SU-DHL-6 (cell line): ENCODE measurements around the gene KIF4B.

Experiments used
- H2AFZ ChIP-seq: fragments of 200-600 bp; sonication (generic); 2 replicates; pipeline ENCODE4 v1.6.1; 2014; ENCODE audit warnings: low read depth, mild to moderate bottlenecking, moderate library complexity, mixed read lengths, antibody characterized with exemption, low read length; ENCODE audit not compliant: severe bottlenecking
- H3F3A ChIP-seq: fragments of 200-600 bp; shearing (Covaris generic); 2 replicates; pipeline ENCODE4 v1.6.0; 2016; ENCODE audit warnings: antibody characterized with exemption, mild to moderate bottlenecking; ENCODE audit not compliant: insufficient read depth
- H3K27ac ChIP-seq: fragments of 200-600 bp; sonication (generic); 2 replicates; pipeline ENCODE4 v1.5.1; 2016; ENCODE audit warnings: low read depth, mild to moderate bottlenecking, low read length, moderate library complexity, mixed read lengths
- H3K27me3 ChIP-seq: fragments of 200-600 bp; sonication (generic), shearing (Covaris generic); 2 replicates; pipeline ENCODE4 v1.6.0; 2014; ENCODE audit warnings: mild to moderate bottlenecking, low read length
- H3K36me3 ChIP-seq: fragments of 200-600 bp; sonication (generic); 2 replicates; pipeline ENCODE4 v1.6.1; 2014; ENCODE audit warnings: mild to moderate bottlenecking, low read length, mixed read lengths
- H3K4me2 ChIP-seq: fragments of 300-600, 200-600 bp; shearing (Covaris generic), sonication (generic); 2 replicates; pipeline ENCODE4 v1.6.0; 2014; ENCODE audit warnings: low read length, low read depth, mild to moderate bottlenecking; ENCODE audit not compliant: poor library complexity, severe bottlenecking
- H3K4me3 ChIP-seq: fragments of 200-600 bp; sonication (generic); 2 replicates; pipeline ENCODE4 v1.5.1; 2014; ENCODE audit warnings: antibody characterized with exemption, low read length, mild to moderate bottlenecking, mixed read lengths; ENCODE audit not compliant: insufficient read depth, poor library complexity, severe bottlenecking
- H3K79me2 ChIP-seq: fragments of 200-600 bp; sonication (generic); 2 replicates; pipeline ENCODE4 v1.6.1; 2014; ENCODE audit warnings: mild to moderate bottlenecking, low read length, moderate library complexity; ENCODE audit not compliant: insufficient read depth
- H3K9ac ChIP-seq: fragments of 200-600 bp; sonication (generic); 2 replicates; pipeline ENCODE4 v1.7.0; 2014; ENCODE audit warnings: mild to moderate bottlenecking, low read length
- H3K9me2 ChIP-seq: fragments of 200-600 bp; sonication (generic); replicated peaks from 2 replicates; pipeline ENCODE4 v1.6.1; 2014; ENCODE audit warnings: low read length; ENCODE audit not compliant: insufficient read depth
- H3K9me3 ChIP-seq: fragments of 200-600 bp; sonication (generic); 2 replicates; pipeline ENCODE4 v1.6.1; 2014; ENCODE audit warnings: low read length, mixed read lengths; ENCODE audit not compliant: insufficient read depth
- H4K20me1 ChIP-seq: fragments of 200-600 bp; sonication (generic); 2 replicates; pipeline ENCODE4 v1.6.1; 2014; ENCODE audit warnings: low read depth, mild to moderate bottlenecking, antibody characterized with exemption, low read length, moderate library complexity, mixed read lengths
- EZH2phosphoT487 ChIP-seq: fragments of 200-600 bp; sonication (generic), shearing (Covaris generic); conservative IDR thresholded peaks from 2 replicates; pipeline ENCODE4 v1.6.1; 2018; ENCODE audit warnings: mild to moderate bottlenecking, antibody characterized with exemption, low read length, moderate library complexity, mixed read lengths
- TF ChIP-seq, protein P1 (sequence below): fragments of 200-600 bp; sonication (generic); IDR thresholded peaks from one replicate; pipeline ENCODE4 v1.5.1; 2017; ENCODE audit warnings: antibody characterized with exemption, mild to moderate bottlenecking, low read length, moderate library complexity; ENCODE audit not compliant: insufficient read depth, poor library complexity, severe bottlenecking

Gene KIF4B

GRCh38 chr5:155064580-155064979 is 51.0 kb downstream of the KIF4B start:
- Histone ChIP-seq H3K36me3 (no peaks in the 10 kb centered on the region), H3K27ac (no peak overlapping the region), H2AFZ (no peak overlapping the region), H3K9ac (no peak overlapping the region), H3K9me2 (no peaks in the 10 kb centered on the region), H4K20me1 (no peaks in the 10 kb centered on the region), H3K27me3 (no peaks in the 10 kb centered on the region), H3F3A (no peaks in the 10 kb centered on the region), H3K4me3 (no peak overlapping the region), H3K9me3 (no peaks in the 10 kb centered on the region), H3K4me2 (no peak overlapping the region), H3K79me2 (no peaks in the 10 kb centered on the region)
- no peak for TF ChIP-seq EZH2phosphoT487
- TF ChIP-seq, protein P1, sequence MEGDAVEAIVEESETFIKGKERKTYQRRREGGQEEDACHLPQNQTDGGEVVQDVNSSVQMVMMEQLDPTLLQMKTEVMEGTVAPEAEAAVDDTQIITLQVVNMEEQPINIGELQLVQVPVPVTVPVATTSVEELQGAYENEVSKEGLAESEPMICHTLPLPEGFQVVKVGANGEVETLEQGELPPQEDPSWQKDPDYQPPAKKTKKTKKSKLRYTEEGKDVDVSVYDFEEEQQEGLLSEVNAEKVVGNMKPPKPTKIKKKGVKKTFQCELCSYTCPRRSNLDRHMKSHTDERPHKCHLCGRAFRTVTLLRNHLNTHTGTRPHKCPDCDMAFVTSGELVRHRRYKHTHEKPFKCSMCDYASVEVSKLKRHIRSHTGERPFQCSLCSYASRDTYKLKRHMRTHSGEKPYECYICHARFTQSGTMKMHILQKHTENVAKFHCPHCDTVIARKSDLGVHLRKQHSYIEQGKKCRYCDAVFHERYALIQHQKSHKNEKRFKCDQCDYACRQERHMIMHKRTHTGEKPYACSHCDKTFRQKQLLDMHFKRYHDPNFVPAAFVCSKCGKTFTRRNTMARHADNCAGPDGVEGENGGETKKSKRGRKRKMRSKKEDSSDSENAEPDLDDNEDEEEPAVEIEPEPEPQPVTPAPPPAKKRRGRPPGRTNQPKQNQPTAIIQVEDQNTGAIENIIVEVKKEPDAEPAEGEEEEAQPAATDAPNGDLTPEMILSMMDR, result no peak

- H3K9me2 ChIP-seq, result no peaks in the 10 kb centered on the region
- no peak overlapping the region for H3K4me2 ChIP-seq
- no peaks in the 10 kb centered on the region for H3K36me3 ChIP-seq
- H3K27ac ChIP-seq, result no peak overlapping the region
- no peaks in the 10 kb centered on the region for H3K27me3 ChIP-seq
- no peaks in the 10 kb centered on the region for H3F3A ChIP-seq
- TF ChIP-seq, protein P1, result no peak
- TF ChIP-seq EZH2phosphoT487, result no peak
- H4K20me1 ChIP-seq, result no peaks in the 10 kb centered on the region
- no peaks in the 10 kb centered on the region for H3K9me3 ChIP-seq
- no peaks in the 10 kb centered on the region for H3K79me2 ChIP-seq
- no peak overlapping the region for H3K4me3 ChIP-seq
- no peak overlapping the region for H2AFZ ChIP-seq
- H3K9ac ChIP-seq, result no peak overlapping the region
These were observed 53.5 kb downstream of the KIF4B start for GRCh38 chr5:155066886-155067595.
